Measurements from ENCODE around the gene CTRL. TPM values are rescaled to one million over a fixed set of nuclear protein-coding genes. Genes with fewer than 3 reads are reported as not detected.
A peak's percentile ranks its signal among the peaks of the same experiment; 100 is the strongest.

CTRL gene
- total and polyA plus RNA-seq, 7 donors, result 0.71 to 2.1 (median 1.2) TPM; not detected in 3

DNA sequence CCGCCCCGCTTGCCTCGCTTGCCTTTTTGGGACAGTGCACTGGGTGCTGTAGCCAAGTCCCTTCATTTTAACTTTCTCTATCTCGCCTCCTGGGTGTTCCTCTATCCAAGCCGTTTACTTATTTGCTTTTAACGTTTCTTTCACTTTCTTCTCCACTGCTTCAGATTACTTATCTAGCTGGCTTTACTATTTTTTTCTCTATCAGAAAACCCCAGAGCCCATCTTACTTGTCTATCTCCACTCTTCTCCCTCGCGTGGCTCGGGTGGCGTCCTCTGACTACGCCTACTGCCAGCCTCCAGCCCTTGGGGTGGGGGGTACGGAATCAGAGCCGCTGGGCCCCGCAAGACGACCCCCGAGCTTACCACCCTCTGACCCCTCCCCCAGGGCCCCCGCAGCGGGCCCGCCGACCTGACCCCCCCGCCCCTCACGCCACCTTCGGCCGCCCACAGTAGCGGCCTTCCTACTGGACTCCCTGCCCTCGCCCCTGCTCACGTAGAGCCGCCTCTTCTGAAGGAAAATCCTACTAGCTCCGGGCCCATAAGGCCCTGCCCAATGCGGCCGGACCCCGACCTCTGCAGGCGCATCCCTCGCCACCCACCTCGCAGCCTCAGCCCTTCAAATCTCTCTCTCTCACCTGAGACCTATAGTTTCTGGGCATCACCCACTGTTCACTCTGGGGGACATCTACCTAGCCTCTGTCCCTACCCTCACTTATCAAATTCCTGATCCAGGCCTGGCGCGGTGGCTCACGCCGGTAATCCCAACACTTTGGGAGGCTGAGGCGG, 37.8 kb upstream of the CTRL start:
- WGBS, 2 donors, result 30 to 49% methylated on average over 40 of the region's 40 CpGs
- peak overlapping the region; percentile 71 to 97 (median 84) for H3K4me3 ChIP-seq
- intact Hi-C loops (cut with DNase I), result no loop called here

DNA sequence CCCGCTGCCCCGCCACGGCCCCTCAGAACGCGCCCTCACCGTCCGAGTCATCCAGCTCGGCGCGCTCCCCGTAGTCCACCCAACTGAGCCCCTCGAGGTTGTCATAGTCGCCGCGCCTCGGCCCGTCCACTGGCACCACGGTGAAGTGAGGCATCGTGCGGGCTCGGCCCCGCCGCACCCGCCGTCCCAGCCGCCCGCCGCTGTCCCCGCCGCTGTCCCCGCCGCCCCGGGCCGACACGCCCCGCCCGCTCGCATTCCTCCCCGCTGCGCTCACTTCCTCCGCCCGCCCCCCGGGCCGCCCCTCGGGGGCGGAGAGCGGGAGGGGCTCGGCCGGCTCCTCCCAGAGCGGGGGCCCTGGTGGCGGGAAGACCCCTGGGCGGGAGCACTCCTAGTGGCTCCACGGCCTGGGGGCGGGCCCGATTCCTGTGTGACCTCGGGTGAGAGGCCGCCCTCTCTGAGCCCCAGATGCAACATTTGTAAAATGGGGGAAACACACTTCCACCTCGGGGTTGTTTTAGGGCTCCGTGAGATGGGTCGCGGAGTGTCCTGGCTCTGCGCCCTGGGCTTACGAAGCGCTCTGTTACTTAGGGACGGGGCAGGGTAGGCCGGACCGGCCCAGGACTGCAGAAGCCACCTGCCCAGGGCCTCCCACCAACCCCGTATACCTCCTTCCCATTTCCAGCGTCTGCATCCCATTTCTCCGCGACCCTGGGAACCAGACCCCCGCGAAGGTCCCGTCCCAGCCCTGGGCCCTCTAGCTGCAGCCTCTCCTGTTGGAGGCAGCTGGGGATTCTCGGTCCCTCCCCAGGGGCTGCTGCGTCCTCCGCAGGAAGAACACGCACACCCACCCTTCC, 37.0 kb upstream of the CTRL start, which contains the start of gene SLC12A4:
SLC12A4 (minus strand) TSS at position 238 of the 854 bp plus-strand sequence; CDS start at position 154, 84 bp downstream.
- intact Hi-C loops (cut with DNase I), result no loop called here
- peak within 1 kb of the TSS; percentile 93 to 99 (median 96) for H3K27ac ChIP-seq
- DNase-seq, result peak; percentile 94
- H3K36me3 ChIP-seq, result no peaks in the 10 kb centered on the region
- peak; percentile 76 to 95 (median 89) for TF ChIP-seq POLR2AphosphoS5 (IDR thresholded peaks at IDR 0.05)
- no peak for TF ChIP-seq EP300 (IDR thresholded peaks at IDR 0.05)
- TF ChIP-seq, protein P1, sequence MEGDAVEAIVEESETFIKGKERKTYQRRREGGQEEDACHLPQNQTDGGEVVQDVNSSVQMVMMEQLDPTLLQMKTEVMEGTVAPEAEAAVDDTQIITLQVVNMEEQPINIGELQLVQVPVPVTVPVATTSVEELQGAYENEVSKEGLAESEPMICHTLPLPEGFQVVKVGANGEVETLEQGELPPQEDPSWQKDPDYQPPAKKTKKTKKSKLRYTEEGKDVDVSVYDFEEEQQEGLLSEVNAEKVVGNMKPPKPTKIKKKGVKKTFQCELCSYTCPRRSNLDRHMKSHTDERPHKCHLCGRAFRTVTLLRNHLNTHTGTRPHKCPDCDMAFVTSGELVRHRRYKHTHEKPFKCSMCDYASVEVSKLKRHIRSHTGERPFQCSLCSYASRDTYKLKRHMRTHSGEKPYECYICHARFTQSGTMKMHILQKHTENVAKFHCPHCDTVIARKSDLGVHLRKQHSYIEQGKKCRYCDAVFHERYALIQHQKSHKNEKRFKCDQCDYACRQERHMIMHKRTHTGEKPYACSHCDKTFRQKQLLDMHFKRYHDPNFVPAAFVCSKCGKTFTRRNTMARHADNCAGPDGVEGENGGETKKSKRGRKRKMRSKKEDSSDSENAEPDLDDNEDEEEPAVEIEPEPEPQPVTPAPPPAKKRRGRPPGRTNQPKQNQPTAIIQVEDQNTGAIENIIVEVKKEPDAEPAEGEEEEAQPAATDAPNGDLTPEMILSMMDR (IDR thresholded peaks at IDR 0.05), result no peak
- TF ChIP-seq POLR2A (IDR thresholded peaks at IDR 0.05), result peak; percentile 19 to 59
- 1% methylated on average over 78 of the region's 78 CpGs for WGBS, 2 donors
- H3K4me1 ChIP-seq, result peaks cover 0 to 44% (median 39%) of the 10 kb centered on the region in 4 donors
- no peaks in the 10 kb centered on the region for H3K27me3 ChIP-seq
- no peaks in the 10 kb centered on the region for H3K9me3 ChIP-seq
- peak within 1 kb of the TSS; percentile 71 to 97 (median 84) for H3K4me3 ChIP-seq

More for the DNA sequence above, 37.8 kb upstream of the CTRL start:
- no peaks in the 10 kb centered on the region for H3K36me3 ChIP-seq
- TF ChIP-seq, protein P1 (IDR thresholded peaks at IDR 0.05), result no peak
- TF ChIP-seq EP300 (IDR thresholded peaks at IDR 0.05) (no peak), POLR2A (IDR thresholded peaks at IDR 0.05) (no peak), POLR2AphosphoS5 (IDR thresholded peaks at IDR 0.05) (no peak)
- H3K27me3 ChIP-seq, result no peaks in the 10 kb centered on the region
- no peak for DNase-seq
- H3K9me3 ChIP-seq, result no peaks in the 10 kb centered on the region
- peak overlapping the region; percentile 93 to 99 (median 96) for H3K27ac ChIP-seq
- peaks cover 0 to 35% (median 31%) of the 10 kb centered on the region in 4 donors for H3K4me1 ChIP-seq

DNA sequence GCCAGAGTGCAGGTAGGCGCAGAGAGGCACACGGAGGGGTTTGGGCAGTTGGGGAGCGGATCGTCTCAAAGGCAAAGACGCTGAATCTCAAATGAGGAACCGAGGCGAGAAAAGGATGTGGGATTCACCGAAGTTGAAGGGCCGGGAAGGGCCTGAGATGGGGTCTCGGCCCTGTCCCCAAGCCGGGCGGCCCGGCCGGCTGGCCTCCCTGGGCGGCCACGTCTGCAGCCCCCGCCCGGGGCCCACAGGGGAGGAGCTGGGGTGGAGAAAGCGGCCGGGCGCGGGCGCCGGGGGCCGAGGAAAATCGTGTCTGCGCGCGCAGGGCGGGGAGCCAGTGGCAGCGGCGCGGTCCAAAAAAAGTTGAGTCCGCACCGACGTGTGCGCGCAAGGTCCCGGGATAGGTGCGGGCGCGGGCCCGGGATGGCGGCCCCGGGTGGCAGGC, 36.3 kb upstream of the CTRL start:
- no peak for DNase-seq
- Histone ChIP-seq H3K4me1 (peaks cover 0 to 50% (median 45%) of the 10 kb centered on the region in 4 donors), H3K27ac (peak overlapping the region; percentile 93 to 99 (median 96)), H3K4me3 (peak overlapping the region; percentile 71 to 97 (median 84)), H3K27me3 (no peaks in the 10 kb centered on the region), H3K9me3 (no peaks in the 10 kb centered on the region), H3K36me3 (peaks cover 0 to 4% (median 2%) of the 10 kb centered on the region in 4 donors)
- 2 to 5% methylated on average over 45 of the region's 45 CpGs for WGBS, 2 donors
- TF ChIP-seq EP300 (IDR thresholded peaks at IDR 0.05), result no peak
- no peak for TF ChIP-seq POLR2A (IDR thresholded peaks at IDR 0.05)
- TF ChIP-seq POLR2AphosphoS5 (IDR thresholded peaks at IDR 0.05), result no peak
- TF ChIP-seq, protein P1 (IDR thresholded peaks at IDR 0.05), result no peak
- intact Hi-C loops (cut with DNase I), result no loop called here

DNA sequence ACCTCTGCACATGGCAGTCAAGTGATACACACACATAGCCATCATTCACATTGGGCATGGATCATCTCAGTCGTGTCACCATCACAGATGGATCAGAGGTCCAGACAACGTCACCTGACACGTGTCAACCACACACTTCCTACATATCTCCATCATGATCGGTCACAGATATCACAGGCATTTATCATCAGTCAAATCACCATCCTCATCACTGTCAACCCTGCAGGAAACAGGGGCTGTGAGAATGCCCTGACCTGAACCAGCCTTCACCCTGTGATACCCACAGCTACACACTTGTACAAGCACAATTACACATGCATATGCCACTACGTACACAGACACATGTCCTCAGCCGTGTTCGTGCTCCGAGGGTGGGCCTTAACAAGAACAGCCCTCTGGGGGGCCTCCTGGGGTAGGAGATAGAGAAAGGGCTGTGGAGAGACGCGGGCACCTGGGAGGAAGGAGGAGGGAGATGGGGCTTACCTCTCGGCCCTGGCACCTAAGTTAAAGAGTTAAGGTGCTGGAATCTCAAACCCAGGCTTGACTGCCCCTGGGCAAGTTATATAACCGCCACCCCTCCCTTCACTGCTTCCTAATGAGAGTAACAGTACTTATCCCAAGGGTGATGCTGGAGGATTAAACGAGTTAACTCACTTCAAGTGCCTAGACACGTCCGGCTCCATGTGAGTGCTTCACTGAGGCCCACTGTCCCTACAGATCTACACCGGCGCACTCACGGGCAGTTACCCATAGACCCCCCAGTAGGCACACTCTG, 35.7 kb upstream of the CTRL start:
- Histone ChIP-seq H3K9me3 (no peaks in the 10 kb centered on the region), H3K27ac (peak overlapping the region; percentile 93 to 99 (median 96)), H3K27me3 (no peaks in the 10 kb centered on the region), H3K4me3 (peak overlapping the region; percentile 71 to 97 (median 84)), H3K36me3 (peaks cover 0 to 10% (median 9%) of the 10 kb centered on the region in 4 donors), H3K4me1 (peaks cover 0 to 54% (median 46%) of the 10 kb centered on the region in 4 donors)
- DNase-seq, result no peak
- TF ChIP-seq POLR2AphosphoS5 (IDR thresholded peaks at IDR 0.05) (no peak), POLR2A (IDR thresholded peaks at IDR 0.05) (no peak), EP300 (IDR thresholded peaks at IDR 0.05) (no peak)
- TF ChIP-seq, protein P1 (IDR thresholded peaks at IDR 0.05), result no peak
- intact Hi-C loops (cut with DNase I), result no loop called here
- 32 to 54% methylated on average over 18 of the region's 18 CpGs for WGBS, 2 donors
